GM12891 (cell line): Measurements from ENCODE around the gene DCANP1.

ENCODE experiments used
- POLR2A ChIP-seq: IDR thresholded peaks from 2 replicates; pipeline ENCODE4 v1.6.1; 2011; ENCODE audit warnings: low read depth, low read length, control low read depth
- POLR2AphosphoS5 ChIP-seq: IDR thresholded peaks from 2 replicates; pipeline ENCODE4 v1.6.1; 2011; ENCODE audit warnings: low read depth, low read length, control low read depth
- TAF1 ChIP-seq: IDR thresholded peaks from 2 replicates; pipeline ENCODE4 v1.6.1; 2011; ENCODE audit warnings: low read depth, low read length, control low read depth

DNA sequence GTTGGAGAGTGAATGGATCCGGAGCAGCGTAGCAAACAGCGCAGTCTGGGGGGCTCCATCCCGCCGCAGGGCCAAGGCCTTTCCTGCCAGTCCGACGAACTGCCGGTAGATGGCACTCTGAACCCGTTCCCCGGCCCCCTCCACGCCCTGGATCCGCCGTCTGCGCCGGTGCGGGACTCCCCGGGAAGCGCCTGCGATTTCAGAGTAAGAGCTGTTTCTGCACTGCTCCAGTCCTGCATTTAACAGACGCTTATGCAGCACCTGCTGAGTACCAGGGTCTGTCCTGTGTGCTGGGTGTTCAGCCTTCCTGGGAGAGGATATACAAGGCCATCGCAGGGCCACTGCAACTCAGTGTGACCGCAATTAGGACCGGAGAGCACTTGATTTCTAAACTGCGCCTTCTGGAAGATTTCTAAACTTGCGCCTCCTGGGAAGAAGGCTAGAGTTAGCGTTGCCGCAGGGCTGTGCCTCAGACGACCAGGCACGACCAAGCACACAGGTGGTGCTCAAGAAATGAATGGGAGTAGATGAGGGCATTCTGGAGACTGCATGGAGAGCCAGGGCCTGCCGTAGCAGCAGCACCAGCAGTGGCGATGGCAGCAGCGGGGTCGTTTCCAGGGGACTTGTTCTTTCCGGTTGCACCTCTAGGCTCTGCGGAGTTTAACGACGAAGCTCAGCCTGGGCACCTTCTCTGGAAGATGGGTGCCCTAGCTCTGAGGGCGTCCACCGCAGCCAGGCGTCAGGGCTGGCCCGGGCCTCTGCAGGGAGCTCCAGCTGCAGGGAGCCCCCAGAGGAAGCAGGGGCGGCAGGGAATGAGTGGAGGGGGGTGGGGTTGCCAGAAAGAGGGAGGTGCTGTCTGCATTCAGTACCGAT is 19.3 kb upstream of the DCANP1 start:
- TF ChIP-seq POLR2A (no peak), TAF1 (no peak), POLR2AphosphoS5 (no peak)
